BJ (cell line): Measurements from ENCODE around the gene CLDN4. TPM values are rescaled to one million over a fixed set of nuclear protein-coding genes. Genes with fewer than 3 reads are reported as not detected.

Experiments
- CTCF ChIA-PET: fragments of 350-600 bp; formaldehyde crosslinking; extraction: SDS; loops from one replicate; lab custom pipeline; 2021; ENCODE audit warnings: antibody characterized with exemption, inconsistent platforms; lab: Yijun Ruan, JAX
- POLR2A ChIA-PET: fragments of 300-600 bp; sonication (Branson Sonifier 250); formaldehyde crosslinking; extraction: SDS; loops from one replicate; lab custom pipeline; 2021; ENCODE audit warnings: antibody characterized with exemption; lab: Charles Lee
- DNase-seq: peaks from one replicate; pipeline ENCODE4 v3.0.0-alpha.2; 2011; ENCODE audit warnings: low read depth
- H3K27me3 ChIP-seq: 2 replicates; pipeline ENCODE4 v1.6.0; 2011; ENCODE audit warnings: low read length; ENCODE audit not compliant: control insufficient read depth, insufficient read depth
- H3K36me3 ChIP-seq: 2 replicates; pipeline ENCODE4 v1.5.1; 2011; ENCODE audit warnings: low read length; ENCODE audit not compliant: control insufficient read depth, insufficient read depth
- H3K4me3 ChIP-seq: 2 replicates; pipeline ENCODE4 v1.5.1; 2011; ENCODE audit warnings: low read depth, mild to moderate bottlenecking, control low read depth, low read length
- polyA plus RNA-seq: library from polyadenylated mRNA; depleted of rRNA; stranded (reverse); fragments of >200 nt; gene quantifications from 2 replicates; pipeline ENCODE4 v1.2.3, GENCODE V29; 2011
- TF ChIP-seq, protein P1 (sequence below): IDR thresholded peaks from 2 replicates; pipeline ENCODE4 v1.5.1; 2011; ENCODE audit warnings: low read depth, mild to moderate bottlenecking, control low read depth, inconsistent platforms, low read length, moderate library complexity; ENCODE audit not compliant: insufficient read depth

The CLDN4 gene
- polyA plus RNA-seq, 1 experiment, result 0.18 TPM

DNA sequence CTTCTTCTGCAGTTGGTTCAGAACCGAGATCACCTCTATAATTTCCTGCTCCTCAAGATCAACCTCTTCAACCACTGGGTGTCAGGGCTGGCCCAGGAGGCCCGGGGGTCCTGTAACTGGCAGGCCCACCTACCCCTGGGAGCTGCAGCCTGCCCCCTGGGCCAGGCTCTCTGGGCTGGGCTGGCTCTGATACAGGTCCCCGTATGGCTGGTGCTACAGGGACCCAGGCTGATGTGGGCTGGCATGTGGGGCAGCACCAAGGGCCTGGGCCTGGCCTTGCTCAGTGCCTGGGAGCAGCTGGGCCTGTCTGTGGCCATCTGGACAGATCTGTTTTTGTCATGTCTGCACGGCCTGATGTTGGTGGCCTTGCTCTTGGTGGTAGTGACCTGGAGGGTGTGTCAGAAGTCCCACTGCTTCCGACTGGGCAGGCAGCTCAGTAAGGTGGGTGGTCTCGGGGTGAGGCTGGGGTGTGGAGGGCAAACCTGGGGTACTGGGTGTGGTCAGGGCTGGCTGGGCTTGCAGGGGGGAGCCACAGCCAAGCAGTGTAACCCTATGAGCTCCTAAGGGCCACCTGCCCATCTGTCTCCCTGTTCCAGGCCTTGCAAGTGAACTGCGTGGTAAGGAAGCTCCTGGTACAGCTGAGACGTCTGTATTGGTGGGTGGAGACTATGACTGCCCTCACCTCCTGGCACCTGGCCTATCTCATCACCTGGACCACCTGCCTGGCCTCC lies 34.4 kb downstream of the CLDN4 start:
- CTCF ChIA-PET, result interaction anchor here (0.6 to 2.9 kb wide), 24 partner anchors 8 to 536 kb away, joined by 3 to 35 read pairs (median 4); partner anchors contain the start of gene ELN
- TF ChIP-seq, protein P1, sequence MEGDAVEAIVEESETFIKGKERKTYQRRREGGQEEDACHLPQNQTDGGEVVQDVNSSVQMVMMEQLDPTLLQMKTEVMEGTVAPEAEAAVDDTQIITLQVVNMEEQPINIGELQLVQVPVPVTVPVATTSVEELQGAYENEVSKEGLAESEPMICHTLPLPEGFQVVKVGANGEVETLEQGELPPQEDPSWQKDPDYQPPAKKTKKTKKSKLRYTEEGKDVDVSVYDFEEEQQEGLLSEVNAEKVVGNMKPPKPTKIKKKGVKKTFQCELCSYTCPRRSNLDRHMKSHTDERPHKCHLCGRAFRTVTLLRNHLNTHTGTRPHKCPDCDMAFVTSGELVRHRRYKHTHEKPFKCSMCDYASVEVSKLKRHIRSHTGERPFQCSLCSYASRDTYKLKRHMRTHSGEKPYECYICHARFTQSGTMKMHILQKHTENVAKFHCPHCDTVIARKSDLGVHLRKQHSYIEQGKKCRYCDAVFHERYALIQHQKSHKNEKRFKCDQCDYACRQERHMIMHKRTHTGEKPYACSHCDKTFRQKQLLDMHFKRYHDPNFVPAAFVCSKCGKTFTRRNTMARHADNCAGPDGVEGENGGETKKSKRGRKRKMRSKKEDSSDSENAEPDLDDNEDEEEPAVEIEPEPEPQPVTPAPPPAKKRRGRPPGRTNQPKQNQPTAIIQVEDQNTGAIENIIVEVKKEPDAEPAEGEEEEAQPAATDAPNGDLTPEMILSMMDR, result no peak
- Histone ChIP-seq H3K27me3 (no peaks in the 10 kb centered on the region), H3K4me3 (no peak overlapping the region), H3K36me3 (no peaks in the 10 kb centered on the region)
- POLR2A ChIA-PET, result interaction anchor here (0.5 kb wide), 1 partner anchor 10 kb away, joined by 14 read pairs; no protein-coding TSS in a partner anchor
- no peak for DNase-seq

DNA sequence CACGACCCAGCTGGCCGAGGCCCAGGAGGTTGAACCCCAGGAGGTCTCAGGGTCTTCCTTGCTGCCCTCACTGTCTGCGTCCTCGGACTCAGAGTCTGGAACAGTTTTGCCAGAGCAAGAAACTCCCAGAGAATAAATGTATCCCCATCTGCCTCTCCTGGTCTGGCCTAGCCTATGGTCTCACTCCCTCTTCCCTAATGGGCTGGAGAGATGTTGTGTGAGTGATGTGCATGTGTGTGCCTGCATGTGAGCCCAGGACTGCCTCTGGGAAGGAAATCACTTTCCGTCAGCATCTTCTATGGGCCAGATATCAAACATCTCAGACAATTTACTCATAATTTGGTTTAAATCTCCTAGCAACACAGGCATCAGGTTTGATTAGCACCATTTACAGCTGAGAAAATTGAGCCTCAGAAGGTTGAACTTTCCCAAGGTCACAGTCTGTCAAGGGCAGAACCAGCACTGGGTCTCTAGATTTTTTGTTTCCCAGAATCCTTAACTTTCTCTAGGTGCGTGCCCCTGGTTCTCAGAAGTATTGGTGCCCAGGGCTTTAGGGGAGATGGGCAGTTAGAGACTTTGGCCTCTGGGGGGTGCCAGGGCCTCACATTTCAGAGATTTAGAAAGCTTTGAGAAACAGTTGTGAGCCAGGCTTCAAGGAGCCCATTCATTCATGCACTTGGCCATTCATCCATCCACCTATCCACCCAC lies 35.1 kb downstream of the CLDN4 start:
- Histone ChIP-seq H3K27me3 (no peaks in the 10 kb centered on the region), H3K4me3 (no peak overlapping the region), H3K36me3 (no peaks in the 10 kb centered on the region)
- TF ChIP-seq, protein P1, result peak; percentile 76
- ChIA-PET CTCF (interaction anchor here (0.6 to 2.9 kb wide), 21 partner anchors 8 to 535 kb away, joined by 3 to 35 read pairs (median 4); partner anchors contain the start of gene ELN), POLR2A (interaction anchor here (0.5 kb wide), 2 partner anchors 11 to 526 kb away, joined by 4 to 14 read pairs; no protein-coding TSS in a partner anchor)
- no peak for DNase-seq

DNA sequence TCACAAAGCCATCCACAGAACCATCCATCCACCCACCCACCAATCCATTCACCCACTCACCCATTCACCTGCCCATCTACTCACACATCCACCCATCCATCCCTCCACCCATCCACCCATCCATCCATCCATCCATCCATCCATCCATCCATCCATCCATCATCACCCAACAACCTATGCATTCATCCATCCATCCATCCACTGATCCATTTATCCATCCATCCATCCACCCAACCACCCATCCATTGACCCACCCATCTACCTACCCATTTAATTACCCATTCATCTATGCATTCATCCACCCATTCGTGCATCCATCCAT lies 35.6 kb downstream of the CLDN4 start:
- ChIA-PET CTCF (interaction anchor here (1.2 to 2.9 kb wide), 10 partner anchors 9 to 535 kb away, joined by 3 to 35 read pairs (median 6); partner anchors contain the start of gene ELN), POLR2A (no interaction called here)
- no peak for DNase-seq
- Histone ChIP-seq H3K4me3 (no peak overlapping the region), H3K27me3 (no peaks in the 10 kb centered on the region), H3K36me3 (no peaks in the 10 kb centered on the region)
- TF ChIP-seq, protein P1, result no peak

DNA sequence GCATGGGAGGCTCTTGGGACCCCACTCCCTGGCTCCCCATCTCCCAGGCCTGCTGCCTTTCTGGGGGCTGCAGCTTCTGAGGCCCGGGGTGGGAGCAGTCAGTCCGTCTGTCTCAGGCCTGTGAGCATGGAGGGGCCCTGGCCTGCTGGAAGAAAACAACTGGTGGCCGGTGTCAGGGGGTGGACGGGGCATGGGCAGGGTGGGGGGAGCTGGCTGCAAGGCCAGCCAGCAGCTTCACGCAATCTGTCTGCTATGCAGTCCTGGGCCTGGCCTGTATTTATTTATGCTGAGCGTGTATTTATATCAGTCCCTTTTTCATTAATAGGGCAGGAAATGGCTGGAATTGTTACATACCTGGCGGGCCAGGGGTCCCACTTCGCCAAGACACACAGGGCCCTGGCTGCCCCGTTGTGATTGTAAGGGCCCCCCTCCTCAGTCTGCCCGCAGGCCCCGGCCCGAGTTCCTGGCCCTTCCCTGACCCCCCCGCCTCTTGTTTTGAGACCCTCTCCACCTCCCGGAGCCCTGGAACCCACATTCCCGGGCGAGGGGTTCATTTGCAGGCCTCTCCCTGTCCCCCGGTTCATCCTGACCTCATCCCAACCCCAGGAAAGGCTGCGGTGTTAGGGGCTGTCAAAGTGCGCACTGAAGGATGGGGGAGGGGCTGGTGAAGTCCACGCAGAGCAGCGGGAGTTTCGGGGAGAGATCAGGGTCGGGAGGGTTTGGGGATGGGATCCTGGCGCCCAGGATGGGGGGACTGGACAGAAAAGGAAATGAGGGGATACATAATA lies 38.4 kb downstream of the CLDN4 start:
- POLR2A ChIA-PET, result no interaction called here
- H3K4me3 ChIP-seq, result no peak overlapping the region
- TF ChIP-seq, protein P1, result no peak
- H3K36me3 ChIP-seq, result no peaks in the 10 kb centered on the region
- no peaks in the 10 kb centered on the region for H3K27me3 ChIP-seq
- DNase-seq, result no peak
- CTCF ChIA-PET, result interaction anchor here (1.0 to 1.4 kb wide), 4 partner anchors 157 to 525 kb away, joined by 3 to 9 read pairs (median 4); no protein-coding TSS in a partner anchor
